ENCODE results near the gene IKZF4.
"Not testable (repeated sequence)": the region's sequence is repeated elsewhere in the genome, so short reads cannot be mapped to it uniquely, and the experiment has no call there.

Gene IKZF4

GRCh38 chr12:56020423-56021184 is at the start of gene IKZF4:
IKZF4 (plus strand) TSS chr12:56021043; CDS start chr12:56021494, 451 bp downstream.
- DNase-seq = peak; percentile 50

- no peak for DNase-seq
Observed at GRCh38 chr12:55972042-55972441, 48.8 kb upstream of the IKZF4 start.

DNA sequence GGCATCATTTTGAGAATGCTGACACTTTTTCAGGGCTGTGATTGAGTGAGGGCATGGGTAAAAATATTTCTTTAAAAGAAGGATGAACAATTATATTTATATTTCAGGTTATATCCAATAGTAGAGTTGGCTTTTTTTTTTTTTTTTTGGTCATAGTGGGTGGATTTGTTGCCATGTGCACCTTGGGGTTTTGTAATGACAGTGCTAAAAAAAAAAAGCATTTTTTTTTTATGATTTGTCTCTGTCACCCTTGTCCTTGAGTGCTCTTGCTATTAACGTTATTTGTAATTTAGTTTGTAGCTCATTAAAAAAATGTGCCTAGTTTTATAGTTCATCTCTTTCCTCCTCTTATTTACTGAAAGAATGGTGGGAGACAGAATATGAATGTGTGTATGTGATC is 48.4 kb upstream of the IKZF4 start:
- DNase-seq = no peak

GRCh38 chr12:55972911-55973598 is 47.8 kb upstream of the IKZF4 start:
- no peak for DNase-seq

- peak; percentile 97 for DNase-seq
Observed at GRCh38 chr12:55973599-55974307, 47.1 kb upstream of the IKZF4 start, which contains the start of gene RAB5B. RAB5B (plus strand) TSS chr12:55974078; CDS start chr12:55986961, 12,883 bp downstream.

GRCh38 chr12:55974308-55974730 is 46.5 kb upstream of the IKZF4 start:
- peak; percentile 54 for DNase-seq

GRCh38 chr12:55978393-55978792 is 42.5 kb upstream of the IKZF4 start:
- no peak for DNase-seq

DNA sequence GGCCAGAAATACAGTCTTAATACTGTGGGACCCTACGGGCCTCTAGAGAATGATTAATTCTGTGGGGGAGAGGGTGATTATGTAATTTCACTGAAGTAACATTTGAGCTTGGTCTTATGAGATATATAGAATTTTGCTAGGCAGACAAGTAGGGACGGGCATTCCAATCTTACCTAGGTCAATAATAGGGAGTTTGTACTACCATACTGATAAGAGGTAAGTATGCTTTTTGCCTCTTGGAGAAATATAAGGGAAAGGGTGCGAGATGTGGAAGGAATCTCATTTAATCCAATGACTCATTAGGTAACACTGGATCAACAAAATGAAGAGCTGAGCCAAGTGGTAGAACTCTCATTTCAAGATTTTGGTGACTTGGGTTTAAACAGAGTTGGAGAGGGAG is 41.8 kb upstream of the IKZF4 start:
- no peak for DNase-seq

- not testable (repeated sequence) for DNase-seq
Observed at GRCh38 chr12:55981882-55982281, 39.0 kb upstream of the IKZF4 start.

- no peak for DNase-seq
Observed at GRCh38 chr12:55982319-55982936, 38.4 kb upstream of the IKZF4 start.

DNA sequence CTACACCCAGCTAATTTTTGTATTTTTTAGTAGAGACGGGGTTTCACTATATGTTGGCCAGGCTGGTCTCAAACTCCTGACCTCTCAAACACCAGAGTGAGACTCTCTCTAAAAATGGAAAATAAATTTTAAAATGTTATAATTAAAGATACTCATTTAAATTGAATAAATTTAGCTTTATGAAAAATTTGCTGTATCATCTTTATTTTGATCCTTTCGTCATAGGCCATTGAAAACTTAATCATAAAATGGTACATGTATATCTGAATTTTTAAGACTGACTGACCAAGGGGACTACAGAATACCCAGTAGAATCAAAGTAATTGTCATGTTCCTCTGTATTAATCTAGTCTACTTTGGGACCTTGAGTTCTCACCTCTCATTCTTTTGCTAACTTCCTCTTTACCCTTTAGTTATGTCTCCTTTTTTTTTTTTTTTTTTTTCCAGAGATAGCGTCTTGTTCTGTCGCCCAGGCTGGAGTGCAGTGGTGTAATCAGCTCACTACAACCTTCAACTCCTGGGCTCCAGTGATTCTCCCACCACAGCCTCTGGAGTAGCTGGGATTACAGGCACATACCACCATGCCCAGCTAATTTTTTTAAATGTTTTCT is 37.5 kb upstream of the IKZF4 start:
- no peak for DNase-seq

- DNase-seq = no peak
Observed at GRCh38 chr12:55984861-55985260, 36.0 kb upstream of the IKZF4 start.

- no peak for DNase-seq
Observed at GRCh38 chr12:55985341-55985740, 35.5 kb upstream of the IKZF4 start.

- DNase-seq = not testable (repeated sequence)
Observed at GRCh38 chr12:55985976-55986375, 34.9 kb upstream of the IKZF4 start.

- DNase-seq = no peak
Observed at GRCh38 chr12:55991110-55991509, 29.7 kb upstream of the IKZF4 start.

- DNase-seq = no peak
Observed at GRCh38 chr12:55993230-55993853, 27.5 kb upstream of the IKZF4 start.

DNA sequence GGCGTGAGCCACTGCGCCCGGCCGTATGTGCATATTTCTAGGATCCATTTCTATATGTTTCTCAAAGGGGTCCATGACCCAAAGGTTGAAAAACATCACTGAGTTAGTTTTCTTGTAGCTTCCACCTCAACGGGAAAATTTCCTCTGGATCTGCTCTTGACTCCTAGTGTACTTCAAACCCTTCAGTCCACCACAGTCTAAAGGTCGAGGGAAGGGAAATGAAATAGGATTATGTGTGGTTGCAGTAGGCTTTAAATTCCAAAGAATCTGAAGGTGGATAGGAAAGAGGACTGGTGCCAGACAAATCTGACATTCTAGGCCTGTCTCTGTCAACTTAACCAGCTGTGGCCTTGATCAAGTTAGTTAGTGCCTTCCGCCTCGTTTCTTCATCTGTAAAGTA is 25.5 kb upstream of the IKZF4 start:
- DNase-seq = no peak

DNA sequence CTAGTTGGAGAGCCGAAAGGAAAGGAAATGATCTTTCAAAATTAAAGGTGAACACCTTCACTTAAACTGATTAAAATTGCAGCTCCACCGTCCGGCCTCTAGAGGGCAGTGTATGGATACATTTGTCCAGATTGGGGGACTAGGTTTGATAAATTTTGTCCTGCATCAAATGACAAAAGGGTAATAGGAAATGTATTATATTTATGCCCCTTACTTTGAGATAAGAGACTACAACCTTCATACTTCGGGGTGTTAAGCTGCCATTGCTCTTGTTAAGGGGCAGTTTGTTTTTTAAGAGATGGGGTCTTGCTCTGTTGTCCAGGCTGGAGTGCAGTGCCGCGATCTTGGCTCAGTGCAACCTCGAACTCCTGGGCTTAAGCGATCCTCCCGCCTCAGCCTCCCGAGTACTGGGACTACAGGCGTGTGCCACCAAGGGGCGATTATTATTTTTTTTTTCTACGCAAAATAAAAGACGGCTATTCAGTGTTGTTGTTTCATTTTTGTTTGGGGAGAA is 24.6 kb upstream of the IKZF4 start:
- peak; percentile 75 for DNase-seq

GRCh38 chr12:55996715-55997534 is 23.9 kb upstream of the IKZF4 start, which contains the start of gene SUOX:
SUOX (plus strand) TSS chr12:55997276; CDS start chr12:56002222, 4,946 bp downstream.
- peak; percentile 65 for DNase-seq

DNA sequence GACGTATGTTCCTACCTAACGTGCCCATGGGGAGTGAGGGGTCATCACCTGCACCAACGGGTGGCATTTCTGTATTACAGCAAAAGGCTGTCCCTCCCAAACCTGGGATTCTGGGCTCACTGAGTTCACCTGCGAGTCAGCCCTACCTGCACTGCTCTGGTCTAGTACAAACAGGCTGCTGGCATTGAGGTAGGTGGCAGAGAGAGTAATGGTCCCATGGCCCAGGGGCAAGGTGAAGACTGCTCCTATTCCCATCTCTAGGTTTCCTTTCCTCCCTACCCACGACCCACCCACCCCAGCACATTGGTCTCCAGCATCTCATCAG is 23.3 kb upstream of the IKZF4 start:
- no peak for DNase-seq

DNA sequence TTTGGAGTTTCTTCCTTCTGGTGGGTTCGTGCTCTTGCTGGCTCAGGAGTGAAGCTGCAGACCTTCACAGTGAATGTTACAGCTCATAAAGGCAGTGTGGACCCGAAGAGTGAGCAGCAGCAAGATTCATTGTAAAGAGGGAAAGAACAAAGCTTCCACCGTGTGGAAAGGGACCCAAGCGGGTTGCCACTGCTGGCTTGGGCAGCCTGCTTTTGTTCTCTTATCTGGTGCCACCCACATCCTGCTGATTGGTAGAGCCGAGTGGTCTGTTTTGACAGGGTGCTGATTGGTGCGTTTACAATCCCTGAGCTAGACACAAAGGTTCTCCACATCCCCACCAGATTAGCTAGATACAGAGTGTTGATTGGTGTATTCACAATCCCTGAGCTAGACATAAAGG is 21.3 kb upstream of the IKZF4 start:
- peak; percentile 34 for DNase-seq
